ENCODE data around the gene GAS1. TPM values are rescaled to one million over a fixed set of nuclear protein-coding genes. Genes with fewer than 3 reads are reported as not detected.

Gene GAS1
- 16.1 and 20.2 TPM in 2 replicates for total RNA-seq

GRCh38 chr9:86947146-86948073, at the start of gene GAS1:
TSS of gene GAS1 (minus strand) at chr9:86947506. CDS start at chr9:86946779, 727 bp downstream.

Data from bronchus fibroblast of lung (primary cell).